Kidney epithelial cell (primary cell): ENCODE results near the gene RAPSN. TPM values are rescaled to one million over a fixed set of nuclear protein-coding genes. Genes with fewer than 3 reads are reported as not detected.

Experiments
- DNase-seq: peaks from one replicate; pipeline ENCODE4 v3.0.0-alpha.2; 2010; ENCODE audit warnings: low read depth
- H3K27me3 ChIP-seq: 2 replicates; pipeline ENCODE4 v1.6.0; 2011; ENCODE audit warnings: low read length; ENCODE audit not compliant: control insufficient read depth, insufficient read depth
- H3K36me3 ChIP-seq: 2 replicates; pipeline ENCODE4 v1.5.1; 2011; ENCODE audit warnings: low read length; ENCODE audit not compliant: control insufficient read depth, insufficient read depth
- H3K4me3 ChIP-seq: 2 replicates; pipeline ENCODE4 v1.5.1; 2011; ENCODE audit warnings: low read depth, mild to moderate bottlenecking, control low read depth, low read length
- CTCF ChIP-seq: IDR thresholded peaks from 2 replicates; pipeline ENCODE4 v1.5.1; 2011; ENCODE audit warnings: mild to moderate bottlenecking, moderate library complexity, low read length, control low read depth, inconsistent platforms; ENCODE audit not compliant: insufficient read depth, poor library complexity, severe bottlenecking
- total RNA-seq: library from RNA; depleted of rRNA; stranded (reverse); fragments of >200 nt; gene quantifications from 2 replicates; pipeline ENCODE4 v1.2.3, GENCODE V29; 2015

RAPSN gene
- total RNA-seq, 1 donor from 2014 or later, result 0.21 TPM

GRCh38 chr11:47468598-47469214, 19.8 kb upstream of the RAPSN start:
- H3K4me3 ChIP-seq, result no peak overlapping the region
- H3K36me3 ChIP-seq, result peaks cover 4% of the 10 kb centered on the region
- TF ChIP-seq CTCF, result no peak
- no peaks in the 10 kb centered on the region for H3K27me3 ChIP-seq
- no peak for DNase-seq

DNA sequence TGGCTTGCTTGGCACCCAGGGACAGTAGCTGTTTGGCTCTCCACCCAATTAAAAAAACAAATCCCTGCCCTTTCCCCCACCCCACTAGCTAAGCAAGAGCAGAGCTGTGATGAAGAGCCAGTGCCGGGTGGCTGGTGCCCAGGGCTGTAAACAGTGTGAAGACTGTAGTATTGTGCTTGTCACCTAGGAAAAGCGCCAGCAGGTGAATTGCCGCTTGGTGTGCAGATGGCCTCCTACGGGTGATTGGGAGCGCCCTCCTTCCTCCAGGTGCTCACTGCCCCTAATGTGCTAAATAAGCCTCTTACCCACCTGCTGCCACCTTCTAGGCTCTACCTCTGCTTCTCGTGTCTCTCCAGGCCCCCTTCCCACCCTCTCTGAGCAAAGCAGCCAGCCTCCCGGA, 18.4 kb upstream of the RAPSN start:
- Histone ChIP-seq H3K36me3 (peaks cover 4% of the 10 kb centered on the region), H3K4me3 (no peak overlapping the region), H3K27me3 (no peaks in the 10 kb centered on the region)
- TF ChIP-seq CTCF, result no peak
- DNase-seq, result no peak

GRCh38 chr11:47466701-47467250, 17.8 kb upstream of the RAPSN start:
- no peak for DNase-seq
- no peak overlapping the region for H3K4me3 ChIP-seq
- H3K27me3 ChIP-seq, result no peaks in the 10 kb centered on the region
- TF ChIP-seq CTCF, result no peak
- peaks cover 3% of the 10 kb centered on the region for H3K36me3 ChIP-seq

DNA sequence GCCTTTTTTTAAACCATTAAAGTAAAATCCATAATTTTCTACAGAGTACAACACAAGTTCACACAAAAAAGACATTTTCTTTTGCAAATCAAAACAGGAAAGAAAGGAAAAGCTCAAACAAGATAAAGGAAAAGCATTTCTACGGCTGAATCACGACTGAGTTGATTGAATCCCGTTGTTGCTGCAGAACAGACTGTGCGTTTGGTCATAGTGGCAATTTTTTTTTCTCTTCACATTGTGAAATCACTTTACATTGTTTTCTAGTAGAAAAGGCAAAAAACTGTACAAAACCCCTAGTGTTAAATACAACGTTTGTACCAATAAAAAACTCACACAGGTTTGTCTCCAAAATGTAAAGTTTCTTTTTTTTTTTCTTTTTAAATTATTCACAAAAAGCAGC, 17.3 kb upstream of the RAPSN start:
- Histone ChIP-seq H3K27me3 (no peaks in the 10 kb centered on the region), H3K36me3 (peaks cover 1% of the 10 kb centered on the region), H3K4me3 (no peak overlapping the region)
- TF ChIP-seq CTCF, result no peak
- DNase-seq, result no peak

DNA sequence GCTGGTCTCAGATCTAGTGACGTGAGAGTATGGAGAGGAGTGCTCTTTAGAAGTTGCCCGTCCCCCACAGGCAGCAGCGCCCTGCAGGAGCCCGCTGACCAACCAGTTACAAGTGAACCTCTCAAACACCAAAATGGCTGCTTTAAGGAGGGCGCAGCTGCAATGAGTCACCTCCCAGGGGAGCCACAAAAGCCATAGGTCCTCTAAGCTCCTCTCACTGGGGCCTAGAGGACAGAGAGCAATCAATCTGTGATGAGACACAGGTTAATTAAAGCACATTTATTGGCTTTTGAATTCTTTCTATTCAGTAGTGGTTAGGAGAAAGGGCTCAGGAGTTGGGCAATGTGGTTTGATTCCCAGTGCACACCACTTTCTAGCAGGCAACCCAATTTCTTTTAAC, 15.5 kb upstream of the RAPSN start:
- no peak for TF ChIP-seq CTCF
- no peaks in the 10 kb centered on the region for H3K36me3 ChIP-seq
- H3K27me3 ChIP-seq, result no peaks in the 10 kb centered on the region
- no peak overlapping the region for H3K4me3 ChIP-seq
- no peak for DNase-seq

GRCh38 chr11:47461876-47462275, 12.9 kb upstream of the RAPSN start:
- Histone ChIP-seq H3K36me3 (no peaks in the 10 kb centered on the region), H3K4me3 (no peak overlapping the region), H3K27me3 (no peaks in the 10 kb centered on the region)
- no peak for DNase-seq
- no peak for TF ChIP-seq CTCF
